ENCODE data around the gene RUFY3.

Gene RUFY3, protein sequence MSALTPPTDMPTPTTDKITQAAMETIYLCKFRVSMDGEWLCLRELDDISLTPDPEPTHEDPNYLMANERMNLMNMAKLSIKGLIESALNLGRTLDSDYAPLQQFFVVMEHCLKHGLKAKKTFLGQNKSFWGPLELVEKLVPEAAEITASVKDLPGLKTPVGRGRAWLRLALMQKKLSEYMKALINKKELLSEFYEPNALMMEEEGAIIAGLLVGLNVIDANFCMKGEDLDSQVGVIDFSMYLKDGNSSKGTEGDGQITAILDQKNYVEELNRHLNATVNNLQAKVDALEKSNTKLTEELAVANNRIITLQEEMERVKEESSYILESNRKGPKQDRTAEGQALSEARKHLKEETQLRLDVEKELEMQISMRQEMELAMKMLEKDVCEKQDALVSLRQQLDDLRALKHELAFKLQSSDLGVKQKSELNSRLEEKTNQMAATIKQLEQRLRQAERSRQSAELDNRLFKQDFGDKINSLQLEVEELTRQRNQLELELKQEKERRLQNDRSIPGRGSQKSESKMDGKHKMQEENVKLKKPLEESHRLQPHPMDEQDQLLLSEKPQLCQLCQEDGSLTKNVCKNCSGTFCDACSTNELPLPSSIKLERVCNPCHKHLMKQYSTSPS

DNA sequence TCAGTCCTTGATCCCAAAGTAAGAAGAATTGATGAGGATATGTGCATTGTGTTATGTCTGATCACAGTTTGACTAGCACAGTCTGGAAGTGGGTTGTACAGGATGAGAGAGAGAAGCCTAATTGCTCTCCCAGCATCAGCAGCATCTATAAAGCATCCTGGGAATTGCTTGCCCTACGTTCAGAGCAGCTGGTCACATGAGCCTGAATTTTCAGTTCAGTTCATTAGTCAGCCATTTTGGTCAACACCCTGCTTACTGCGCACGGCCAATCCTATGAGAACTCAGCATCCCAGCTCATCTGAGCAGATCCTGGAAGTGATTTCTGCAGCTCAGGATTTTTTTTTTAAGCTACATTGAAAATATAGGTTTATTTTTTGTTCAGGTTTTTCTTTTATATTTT lies at the start of gene RUFY3:
RUFY3 (plus strand) TSS at position 218 of the 400 bp plus-strand sequence. CDS start 610 bp downstream, outside the sequence.
- TF ChIP-seq, protein P1, sequence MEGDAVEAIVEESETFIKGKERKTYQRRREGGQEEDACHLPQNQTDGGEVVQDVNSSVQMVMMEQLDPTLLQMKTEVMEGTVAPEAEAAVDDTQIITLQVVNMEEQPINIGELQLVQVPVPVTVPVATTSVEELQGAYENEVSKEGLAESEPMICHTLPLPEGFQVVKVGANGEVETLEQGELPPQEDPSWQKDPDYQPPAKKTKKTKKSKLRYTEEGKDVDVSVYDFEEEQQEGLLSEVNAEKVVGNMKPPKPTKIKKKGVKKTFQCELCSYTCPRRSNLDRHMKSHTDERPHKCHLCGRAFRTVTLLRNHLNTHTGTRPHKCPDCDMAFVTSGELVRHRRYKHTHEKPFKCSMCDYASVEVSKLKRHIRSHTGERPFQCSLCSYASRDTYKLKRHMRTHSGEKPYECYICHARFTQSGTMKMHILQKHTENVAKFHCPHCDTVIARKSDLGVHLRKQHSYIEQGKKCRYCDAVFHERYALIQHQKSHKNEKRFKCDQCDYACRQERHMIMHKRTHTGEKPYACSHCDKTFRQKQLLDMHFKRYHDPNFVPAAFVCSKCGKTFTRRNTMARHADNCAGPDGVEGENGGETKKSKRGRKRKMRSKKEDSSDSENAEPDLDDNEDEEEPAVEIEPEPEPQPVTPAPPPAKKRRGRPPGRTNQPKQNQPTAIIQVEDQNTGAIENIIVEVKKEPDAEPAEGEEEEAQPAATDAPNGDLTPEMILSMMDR (IDR thresholded peaks at IDR 0.05; ENCODE audit: low read depth, low read length), result no peak
- peak within 1 kb of the TSS; percentile 38 for H3K4me3 ChIP-seq (ENCODE audit: low read depth, low read length)
- peak within 1 kb of the TSS; percentile 58 for H3K27ac ChIP-seq
- peak; percentile 60 for DNase-seq
- no peaks in the 10 kb centered on the region for H3K9me3 ChIP-seq (ENCODE audit: severe bottlenecking)
- no peaks in the 10 kb centered on the region for H3K27me3 ChIP-seq (ENCODE audit: insufficient read depth, low read depth, severe bottlenecking)
- no peaks in the 10 kb centered on the region for H3K36me3 ChIP-seq

DNA sequence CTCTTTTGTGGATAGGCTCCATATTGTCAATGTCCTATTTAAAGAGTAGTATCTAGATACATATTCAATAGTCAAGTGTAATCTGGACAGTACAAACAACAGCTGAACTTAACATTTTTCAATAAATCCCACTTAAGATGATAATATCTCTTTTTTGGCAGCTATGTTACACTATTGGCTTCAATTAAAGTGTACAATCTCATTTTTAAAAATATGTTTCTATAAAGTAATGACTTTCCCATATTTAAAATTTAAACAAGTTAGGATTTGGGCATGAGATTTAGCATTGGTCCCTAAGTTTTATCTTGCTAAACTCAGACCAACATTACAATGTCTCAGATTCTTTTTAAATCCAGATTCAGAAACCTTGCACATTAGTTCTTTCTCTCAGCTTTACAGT lies 47.6 kb upstream of the RUFY3 start:
- TF ChIP-seq, protein P1 (IDR thresholded peaks at IDR 0.05; ENCODE audit: low read depth, low read length), result no peak

DNA sequence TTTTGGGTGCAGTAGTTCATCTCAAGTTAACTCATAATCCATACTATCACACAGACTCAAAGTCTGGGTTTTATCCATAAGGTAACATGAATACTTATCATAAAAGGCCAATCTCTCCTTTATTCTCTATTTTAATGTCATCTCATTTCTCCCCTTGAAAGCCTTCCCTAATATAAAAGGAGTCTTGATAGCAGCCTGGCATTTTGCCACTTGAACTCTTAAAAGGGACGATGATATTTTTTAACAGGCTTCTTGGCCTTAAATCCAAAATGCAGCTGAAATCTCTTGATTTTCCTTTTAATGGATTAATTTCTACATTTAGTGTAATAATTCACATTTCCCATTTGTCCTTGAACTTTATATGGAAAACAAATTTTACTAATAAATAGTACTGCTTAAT lies 47.0 kb upstream of the RUFY3 start:
- no peak overlapping the region for H3K4me3 ChIP-seq (ENCODE audit: low read depth, low read length)
- no peak for DNase-seq
- no peak overlapping the region for H3K27ac ChIP-seq
- H3K9me3 ChIP-seq (ENCODE audit: severe bottlenecking), result no peaks in the 10 kb centered on the region
- TF ChIP-seq, protein P1 (IDR thresholded peaks at IDR 0.05; ENCODE audit: low read depth, low read length), result no peak
- H3K27me3 ChIP-seq (ENCODE audit: insufficient read depth, low read depth, severe bottlenecking), result no peaks in the 10 kb centered on the region
- no peaks in the 10 kb centered on the region for H3K36me3 ChIP-seq

More for the DNA sequence above, 47.6 kb upstream of the RUFY3 start:
- no peak overlapping the region for H3K4me3 ChIP-seq (ENCODE audit: low read depth, low read length)
- DNase-seq, result no peak
- no peaks in the 10 kb centered on the region for H3K9me3 ChIP-seq (ENCODE audit: severe bottlenecking)
- no peaks in the 10 kb centered on the region for H3K36me3 ChIP-seq
- no peaks in the 10 kb centered on the region for H3K27me3 ChIP-seq (ENCODE audit: insufficient read depth, low read depth, severe bottlenecking)
- no peak overlapping the region for H3K27ac ChIP-seq

DNA sequence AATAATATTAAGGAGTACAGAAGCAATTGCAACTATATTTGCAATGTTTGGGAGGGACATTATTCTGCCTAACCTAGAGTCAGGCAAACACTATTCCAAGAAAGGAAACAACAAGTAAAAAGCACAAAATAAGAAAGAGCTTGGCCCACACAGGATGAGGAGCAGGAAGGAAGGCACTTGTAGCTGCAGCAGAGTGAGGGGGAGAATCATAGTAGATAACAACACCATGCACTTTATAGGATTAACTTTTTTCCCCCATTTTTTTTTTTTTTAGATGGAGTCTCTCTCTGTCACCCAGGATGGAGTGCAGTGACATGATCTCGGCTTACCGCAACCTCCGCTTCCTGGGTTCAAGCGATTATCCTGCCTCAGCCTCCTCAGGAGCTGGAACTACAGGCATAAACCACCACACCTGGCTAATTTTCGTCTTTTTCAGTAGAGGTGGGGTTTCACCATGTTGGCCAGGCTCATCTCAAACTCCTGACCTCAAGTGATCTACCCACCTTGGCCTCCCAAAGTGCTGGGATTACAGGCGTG lies 45.1 kb upstream of the RUFY3 start:
- no peak overlapping the region for H3K4me3 ChIP-seq (ENCODE audit: low read depth, low read length)
- H3K27me3 ChIP-seq (ENCODE audit: insufficient read depth, low read depth, severe bottlenecking), result no peaks in the 10 kb centered on the region
- no peaks in the 10 kb centered on the region for H3K9me3 ChIP-seq (ENCODE audit: severe bottlenecking)
- TF ChIP-seq, protein P1 (IDR thresholded peaks at IDR 0.05; ENCODE audit: low read depth, low read length), result no peak
- no peak overlapping the region for H3K27ac ChIP-seq
- H3K36me3 ChIP-seq, result no peaks in the 10 kb centered on the region
- DNase-seq, result no peak

DNA sequence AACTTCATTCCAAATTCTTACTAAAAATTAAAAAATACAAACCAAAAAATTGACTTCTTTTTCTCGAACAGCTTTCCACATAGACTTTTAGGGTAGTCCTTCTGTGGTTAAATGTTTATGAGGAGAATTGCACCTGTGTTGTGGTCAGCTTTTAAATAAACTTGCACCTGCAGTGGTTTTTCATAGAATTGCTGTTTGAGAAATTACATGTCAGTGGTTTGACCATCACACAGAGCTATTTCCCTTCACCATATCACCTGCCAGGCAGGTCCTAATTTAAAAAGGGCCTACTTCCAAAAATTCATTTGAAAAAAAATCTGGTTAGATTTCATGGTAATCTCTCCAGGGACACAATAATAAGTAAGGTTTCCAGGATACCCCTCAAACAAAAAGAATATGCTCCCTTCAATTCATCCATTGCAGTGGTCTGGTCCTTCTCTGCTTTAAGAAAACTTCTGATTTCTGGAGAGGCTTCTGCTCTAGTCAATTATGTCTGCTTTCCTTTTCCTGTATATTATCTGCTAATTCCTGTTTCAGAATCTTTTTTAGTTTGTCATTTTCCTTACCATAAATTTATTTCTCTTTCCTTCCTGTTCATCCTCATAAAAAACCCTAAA lies 43.3 kb upstream of the RUFY3 start:
- Histone ChIP-seq H3K27me3 (ENCODE audit: insufficient read depth, low read depth, severe bottlenecking) (no peaks in the 10 kb centered on the region), H3K9me3 (ENCODE audit: severe bottlenecking) (no peaks in the 10 kb centered on the region), H3K36me3 (no peaks in the 10 kb centered on the region), H3K4me3 (ENCODE audit: low read depth, low read length) (no peak overlapping the region), H3K27ac (no peak overlapping the region)
- TF ChIP-seq, protein P1 (IDR thresholded peaks at IDR 0.05; ENCODE audit: low read depth, low read length), result no peak
- no peak for DNase-seq

Data from WERI-Rb-1 (cell line).